Stimulated activated CD4-positive, alpha-beta T cell treated with anti-CD3 and anti-CD28 coated beads, Interleukin-2, amount 100 ng/mL, for 48 hours (primary cell): ENCODE results near the gene MICOS13.

Experiments used
- DNase-seq, 2 donors: peaks; one replicate each; pipeline ENCODE4 v3.0.0-alpha.2; 2020

MICOS13 gene

DNA sequence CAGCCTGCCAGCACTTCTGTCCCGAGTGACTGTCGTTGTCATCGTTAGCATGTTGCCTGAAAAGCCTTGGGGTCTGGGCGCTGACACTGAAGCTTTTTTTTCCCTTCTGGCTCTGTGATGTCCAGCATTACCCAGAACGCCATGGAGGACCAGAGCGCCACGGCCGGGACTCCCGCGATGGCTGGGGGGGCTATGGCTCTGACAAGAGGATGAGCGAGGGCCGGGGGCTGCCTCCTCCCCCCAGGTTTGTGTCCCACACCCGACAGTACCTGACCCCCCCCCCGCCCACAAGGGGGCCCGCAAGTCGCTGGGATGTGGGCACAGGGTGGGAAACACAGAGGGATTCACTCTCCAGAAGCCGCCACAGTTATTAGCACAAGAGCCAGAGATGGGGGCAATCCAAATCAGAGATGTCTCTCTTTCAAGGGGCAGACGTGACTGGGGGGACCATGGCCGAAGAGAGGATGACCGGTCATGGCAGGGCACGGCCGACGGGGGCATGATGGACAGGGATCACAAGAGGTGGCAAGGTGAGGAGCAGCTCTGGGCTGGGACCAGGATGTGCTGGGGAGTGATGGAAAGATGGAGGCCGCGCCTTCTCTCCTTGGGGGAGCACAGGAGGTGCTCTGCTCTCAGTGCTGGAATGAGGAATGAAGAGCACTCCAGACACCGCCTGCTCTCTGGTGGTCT lies 13.2 kb downstream of the MICOS13 start:
- DNase-seq = no peak

DNA sequence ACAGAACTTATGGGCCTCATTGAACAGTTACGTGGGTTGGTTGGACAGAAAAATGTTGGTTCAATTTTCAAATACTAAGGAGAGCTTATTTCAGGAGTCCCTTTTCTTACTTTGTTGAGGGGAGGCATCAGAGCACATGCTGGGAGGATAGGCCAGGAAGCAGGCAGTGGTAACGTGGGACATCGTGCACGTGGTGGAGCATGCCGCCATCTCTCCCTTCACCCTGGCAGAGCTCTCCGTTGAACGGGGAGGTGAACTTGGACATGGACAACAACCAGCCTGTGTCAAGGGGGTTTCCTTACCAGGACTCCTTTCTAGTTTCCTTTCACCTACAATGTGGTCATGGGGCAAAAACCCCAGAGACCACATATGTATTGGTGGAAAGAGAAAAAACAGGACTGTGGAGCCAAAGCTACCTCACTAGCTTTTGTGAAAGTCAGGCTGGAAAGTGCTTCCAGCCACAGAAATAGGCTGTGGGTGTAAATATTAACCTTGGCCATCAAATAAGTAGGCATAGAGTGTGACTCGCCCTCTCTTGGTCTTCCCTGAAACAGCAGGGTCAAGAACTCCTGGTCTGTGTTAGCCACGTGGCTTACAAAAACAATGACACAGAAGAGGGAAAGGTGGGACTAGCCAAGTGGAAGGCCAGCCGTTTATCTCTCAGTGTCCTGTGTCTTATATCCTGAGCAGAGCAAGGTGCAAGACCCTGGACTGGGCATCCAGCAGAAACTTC lies 14.4 kb downstream of the MICOS13 start:
- no peak for DNase-seq

DNA sequence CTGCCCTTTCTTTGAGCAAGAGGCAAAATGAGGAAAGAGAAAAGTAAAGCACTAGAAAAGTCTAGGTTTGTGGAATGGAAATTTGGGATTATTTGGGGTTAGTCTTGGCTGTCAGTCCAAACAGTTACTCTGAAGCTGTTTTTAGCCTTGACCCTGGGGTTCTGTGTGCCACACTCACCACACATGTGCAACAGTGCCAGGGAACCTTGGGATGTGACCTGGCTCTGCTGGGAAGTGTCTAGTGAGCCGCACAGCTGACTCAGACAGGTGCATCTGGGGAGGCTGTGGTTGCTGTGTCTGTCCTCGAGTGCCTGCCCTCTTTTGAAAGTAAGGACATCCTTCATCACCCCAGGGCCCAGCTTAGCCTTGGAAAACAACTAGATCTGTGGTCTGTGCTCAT lies 15.8 kb downstream of the MICOS13 start:
- no peak for DNase-seq

- DNase-seq = no peak
These were observed 16.4 kb downstream of the MICOS13 start for GRCh38 chr19:5663904-5664303.

GRCh38 chr19:5661483-5661882 lies 18.8 kb downstream of the MICOS13 start:
- no peak for DNase-seq

GRCh38 chr19:5655412-5655811 lies 24.9 kb downstream of the MICOS13 start:
- no peak for DNase-seq

GRCh38 chr19:5654931-5655330 lies 25.4 kb downstream of the MICOS13 start:
- DNase-seq = no peak

- no peak for DNase-seq
These were observed 28.1 kb downstream of the MICOS13 start for GRCh38 chr19:5652261-5652660.

GRCh38 chr19:5651361-5651760 lies 29.0 kb downstream of the MICOS13 start:
- no peak for DNase-seq

GRCh38 chr19:5648464-5648863 lies 31.9 kb downstream of the MICOS13 start:
- no peak for DNase-seq

DNA sequence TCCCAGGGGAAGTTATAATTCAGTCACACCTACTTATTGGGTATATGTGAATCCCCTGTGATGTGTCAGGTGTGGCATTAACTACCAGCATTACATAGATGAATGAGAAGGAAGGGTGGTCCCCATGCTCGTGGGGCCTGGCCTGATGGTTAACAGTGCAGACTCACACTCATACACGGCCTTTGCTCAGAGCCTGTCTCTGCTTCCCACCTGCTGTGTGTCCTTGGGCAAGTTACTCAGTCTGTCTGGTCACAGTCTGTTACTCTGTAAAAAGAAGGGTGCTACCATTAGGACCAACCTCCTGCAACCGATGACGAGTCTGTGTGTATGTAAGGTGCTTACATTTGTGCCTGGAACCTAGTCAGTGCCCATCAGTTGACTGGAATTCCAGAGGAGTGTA lies 33.6 kb downstream of the MICOS13 start:
- no peak for DNase-seq

- DNase-seq = no peak
These were observed 34.9 kb downstream of the MICOS13 start for GRCh38 chr19:5645409-5645808.

- no peak for DNase-seq
These were observed 36.3 kb downstream of the MICOS13 start for GRCh38 chr19:5644037-5644436.

GRCh38 chr19:5643060-5643459 lies 37.3 kb downstream of the MICOS13 start:
- no peak for DNase-seq

DNA sequence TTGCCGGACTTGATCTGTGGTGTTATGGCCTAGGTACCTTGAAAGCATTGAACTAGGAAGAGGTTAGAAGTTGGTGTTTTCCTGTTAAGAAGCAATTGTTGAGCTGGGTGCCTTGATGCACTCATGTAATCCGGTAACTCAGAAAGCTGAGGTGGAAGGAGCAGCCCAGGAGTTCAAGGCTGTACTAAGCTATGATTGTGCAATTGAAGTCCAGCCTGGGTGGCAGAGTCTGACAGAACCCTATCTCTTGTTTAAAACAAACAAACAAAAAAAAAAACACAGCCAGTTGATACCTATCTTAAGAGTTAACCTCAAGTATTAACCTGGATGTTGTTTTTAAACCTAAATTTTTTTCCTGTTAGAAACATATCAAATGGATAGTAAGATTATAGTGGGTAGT lies 38.1 kb downstream of the MICOS13 start:
- no peak for DNase-seq

- DNase-seq = no peak
These were observed 39.1 kb downstream of the MICOS13 start for GRCh38 chr19:5641171-5641570.

DNA sequence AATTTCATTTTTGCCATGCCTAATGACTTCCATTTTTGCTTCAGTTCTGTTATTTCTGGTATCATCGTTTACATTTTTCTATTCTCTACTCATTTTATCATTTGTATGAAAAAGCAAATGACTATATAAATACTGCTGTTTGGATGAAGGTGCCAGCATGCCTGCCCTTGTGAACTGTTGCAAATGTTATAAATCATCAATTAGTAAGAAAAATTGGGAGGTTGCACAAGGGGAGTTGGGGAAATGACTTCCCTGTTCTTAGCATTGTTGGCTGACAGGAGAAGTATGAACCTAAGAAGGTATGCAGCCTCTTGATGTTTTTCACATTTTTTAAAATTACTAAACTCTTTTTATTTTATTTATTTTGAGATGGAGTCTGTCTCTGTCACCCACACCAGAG lies 42.3 kb downstream of the MICOS13 start:
- DNase-seq = no peak

- DNase-seq = no peak
These were observed 44.9 kb downstream of the MICOS13 start for GRCh38 chr19:5635427-5635826.

DNA sequence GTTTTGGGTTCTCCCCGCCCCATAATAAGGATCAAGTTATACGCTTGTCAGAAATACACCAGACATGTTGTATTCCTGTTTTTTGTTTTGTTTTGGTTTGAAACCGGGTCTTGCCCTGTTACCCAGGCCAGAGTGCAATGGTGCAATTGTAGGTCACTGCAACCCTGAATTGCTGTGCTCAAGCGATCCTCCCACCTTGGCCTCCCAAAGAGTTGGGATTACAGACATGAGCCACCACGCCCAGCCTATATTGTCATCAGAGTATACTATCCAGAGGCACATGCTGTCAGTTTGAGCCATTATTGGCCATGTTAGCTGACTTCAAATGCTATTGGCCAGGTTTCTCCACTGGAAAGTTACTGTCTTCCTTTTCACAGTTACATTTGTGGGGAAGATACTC lies 47.7 kb downstream of the MICOS13 start:
- no peak for DNase-seq

- DNase-seq = no peak
These were observed 48.1 kb downstream of the MICOS13 start for GRCh38 chr19:5632241-5632612.

DNA sequence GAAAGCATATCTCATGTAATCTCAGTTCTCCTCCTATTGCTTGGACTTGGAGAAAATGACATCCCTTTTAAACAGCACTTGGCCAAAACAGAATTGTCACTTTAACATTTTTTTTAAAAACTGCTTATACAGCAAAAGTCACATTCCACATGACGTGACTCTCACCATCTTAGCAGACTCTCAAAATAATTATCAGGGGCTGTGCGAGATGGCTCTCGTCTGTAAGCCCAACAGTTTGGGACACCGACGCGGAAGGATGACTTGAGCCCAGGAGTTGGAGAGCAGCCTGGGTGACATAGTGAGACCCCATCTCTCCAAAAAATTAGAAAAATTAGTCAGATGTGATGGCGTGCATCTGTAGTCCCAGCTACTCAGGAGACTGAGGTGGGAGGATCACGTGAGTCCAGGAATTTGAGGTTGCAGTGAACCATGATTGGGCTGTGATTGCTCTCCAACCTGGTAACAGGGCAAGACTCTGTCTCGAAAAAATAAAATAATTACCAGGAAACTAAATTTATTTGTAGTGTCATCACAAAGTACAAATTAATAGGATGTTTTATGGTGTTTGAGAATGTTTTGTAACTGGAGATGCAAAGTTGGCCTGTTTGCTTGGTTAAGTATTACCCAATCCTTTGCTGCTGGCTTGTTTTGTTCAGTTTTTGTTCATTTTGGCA lies 48.6 kb downstream of the MICOS13 start:
- DNase-seq = no peak

DNA sequence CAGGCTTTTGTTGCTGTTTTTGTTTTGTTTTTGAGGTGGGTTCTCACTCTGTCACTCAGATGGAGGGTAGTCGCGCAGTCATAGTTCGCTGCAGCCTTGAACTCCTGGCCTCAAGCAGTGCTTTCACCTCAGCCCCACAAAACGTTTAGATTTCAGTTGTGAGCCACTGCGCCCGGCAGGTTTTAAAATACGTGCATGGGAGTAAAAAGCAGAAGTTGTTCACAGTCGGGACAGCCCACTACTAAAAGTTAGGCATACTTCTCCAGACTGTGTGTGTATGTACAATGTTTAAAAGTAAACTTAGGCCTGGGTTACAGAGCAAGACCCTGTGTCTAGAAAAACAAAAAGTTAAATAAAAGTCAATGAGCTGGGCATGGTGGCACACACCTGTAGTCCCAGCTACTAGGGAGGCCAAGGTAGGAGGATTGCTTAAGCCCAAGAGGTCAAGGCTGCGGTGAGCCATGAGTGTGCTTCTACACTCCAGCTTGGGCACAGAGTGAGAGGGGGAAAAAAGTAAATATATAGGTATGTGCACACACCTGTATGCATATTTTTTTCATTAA lies 51.3 kb downstream of the MICOS13 start:
- no peak for DNase-seq

DNA sequence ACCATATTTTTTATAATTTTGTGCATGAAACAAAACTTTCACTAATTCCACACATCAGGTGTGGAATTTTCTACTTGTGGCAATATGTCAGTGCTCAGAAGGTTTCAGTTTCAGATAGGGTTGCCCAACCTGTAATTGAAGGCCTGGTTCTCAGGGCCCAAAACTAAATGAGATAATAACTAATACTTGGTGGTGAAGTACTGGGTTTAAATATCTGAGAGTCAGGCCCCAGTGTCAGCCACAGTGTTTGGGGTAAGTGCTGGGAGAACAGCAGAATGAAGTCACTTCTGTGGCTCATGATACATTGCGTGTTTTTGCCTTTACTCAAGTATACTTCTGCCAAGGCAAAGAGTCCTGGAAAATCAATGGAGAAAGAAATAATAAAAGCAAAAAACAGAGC lies 51.9 kb downstream of the MICOS13 start:
- no peak for DNase-seq
